ENCODE results near the gene PRDM2.

Gene PRDM2

DNA sequence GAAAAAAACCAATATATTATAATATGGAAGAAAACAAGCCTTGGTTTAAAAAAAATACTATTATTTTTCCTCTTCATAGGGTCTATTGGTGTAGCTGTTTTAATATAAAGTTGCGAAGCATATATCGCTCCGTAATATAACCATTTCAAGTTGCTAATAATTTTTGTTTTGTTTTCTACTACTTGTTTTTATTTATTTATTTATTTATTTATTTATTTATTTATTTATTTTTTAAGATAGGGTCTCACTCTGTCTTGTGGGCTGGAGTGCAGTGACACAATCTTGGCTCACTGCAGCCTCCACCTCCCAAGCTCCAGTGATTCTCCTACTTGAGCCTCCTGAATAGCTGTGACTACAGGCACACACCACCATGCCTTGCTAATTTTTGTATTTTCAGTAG lies 46.4 kb downstream of the PRDM2 start:
- DNase-seq = no peak

GRCh38 chr1:13748610-13749505 lies 48.9 kb downstream of the PRDM2 start:
- DNase-seq = peak; percentile 83

DNA sequence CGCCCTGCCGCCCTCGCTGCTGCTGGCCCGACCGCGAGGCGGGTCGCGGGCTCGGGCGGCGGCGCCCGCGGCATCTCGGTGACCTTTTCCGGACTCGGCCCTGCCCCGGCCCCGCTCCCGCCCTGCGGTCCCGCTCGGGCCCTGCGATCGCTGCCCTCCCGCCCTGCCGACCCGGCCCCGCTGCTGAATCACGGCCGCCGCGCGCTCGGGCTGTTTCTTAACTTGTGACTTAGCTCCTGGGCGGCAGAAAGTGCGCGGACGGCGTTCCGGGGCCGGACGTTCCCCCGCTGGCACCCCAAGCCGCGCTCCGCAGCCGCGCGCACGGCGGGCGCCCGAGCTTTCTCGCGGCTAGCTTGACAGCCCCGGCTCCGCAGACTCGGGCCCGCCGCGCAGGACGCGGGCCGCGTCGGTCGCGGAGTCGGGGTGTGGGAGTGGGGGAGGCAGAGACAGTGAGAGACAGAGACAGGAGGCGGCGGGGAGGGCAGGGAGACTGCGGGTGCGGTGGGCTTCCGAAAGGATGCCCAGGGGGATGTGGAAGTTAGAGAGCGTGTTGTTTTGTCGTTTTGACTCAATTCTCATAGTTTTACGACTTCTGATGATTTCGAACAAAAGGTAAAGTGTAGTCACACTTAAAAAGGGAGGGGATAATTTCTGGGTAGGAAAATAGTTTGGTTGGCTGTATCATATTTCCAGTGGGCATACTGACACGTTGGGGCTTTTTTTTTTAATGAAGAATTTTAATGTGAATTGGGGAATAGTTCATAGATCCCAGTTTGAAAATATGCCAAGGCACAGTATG lies 49.8 kb downstream of the PRDM2 start:
- DNase-seq = no peak

DNA sequence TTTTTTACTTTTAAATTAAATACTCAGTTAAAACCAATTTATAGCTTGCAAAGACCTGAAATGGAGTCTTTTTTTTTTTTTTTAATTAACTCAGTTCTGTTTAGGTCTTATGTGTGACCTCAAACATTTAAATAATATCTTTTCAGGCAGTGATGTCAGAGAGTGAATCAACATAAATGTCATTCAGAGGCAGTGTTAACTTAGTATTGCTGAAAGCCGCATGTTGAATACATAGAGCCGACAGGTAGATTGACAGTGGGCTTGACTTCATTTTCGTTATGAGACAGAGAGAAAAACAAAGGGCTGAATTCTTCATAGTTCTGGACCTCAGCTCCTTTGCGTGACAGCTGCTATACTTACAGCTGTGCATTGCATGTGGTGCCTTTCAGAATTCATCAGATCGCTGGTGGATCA lies 51.5 kb downstream of the PRDM2 start:
- DNase-seq = no peak

DNA sequence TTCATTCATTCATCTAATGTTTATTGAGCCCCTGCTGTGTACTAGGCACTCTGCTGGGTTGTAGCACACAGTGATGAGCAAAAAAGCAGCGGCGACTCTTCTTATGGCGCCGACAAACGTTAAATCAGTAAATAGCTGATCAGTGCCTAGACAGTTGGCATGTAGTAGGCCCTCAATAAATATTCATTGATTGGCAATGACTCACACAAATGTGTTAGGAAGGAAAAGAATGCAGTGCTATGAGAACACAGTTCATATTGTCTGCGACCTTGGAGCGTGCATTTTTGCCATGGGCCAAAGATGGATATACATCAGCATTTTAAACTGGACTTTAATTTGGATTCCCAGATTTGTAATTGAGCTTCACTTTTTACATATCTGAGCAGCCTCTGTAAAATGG lies 52.0 kb downstream of the PRDM2 start:
- DNase-seq = no peak

DNA sequence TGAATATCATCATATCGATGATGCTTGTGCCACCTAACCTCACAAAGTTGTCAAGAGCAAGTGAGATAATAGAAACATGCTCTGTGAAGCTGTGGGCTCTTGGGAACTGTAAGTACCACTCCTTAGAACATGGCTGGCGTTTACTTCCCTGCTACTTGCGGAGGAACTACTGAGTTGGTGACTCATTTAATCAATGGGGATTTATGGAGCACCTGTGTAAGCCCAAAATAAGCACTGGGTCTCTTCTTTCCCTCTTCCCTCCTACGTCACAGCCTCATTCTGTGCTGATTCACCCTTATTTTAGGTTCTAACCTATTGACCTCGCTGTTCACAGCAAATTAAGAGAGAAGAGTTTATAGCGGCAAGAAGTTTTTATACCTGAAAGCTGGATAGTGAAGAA lies 52.9 kb downstream of the PRDM2 start:
- no peak for DNase-seq

- no peak for DNase-seq
Measured at GRCh38 chr1:13753636-13754402, 53.8 kb downstream of the PRDM2 start.

DNA sequence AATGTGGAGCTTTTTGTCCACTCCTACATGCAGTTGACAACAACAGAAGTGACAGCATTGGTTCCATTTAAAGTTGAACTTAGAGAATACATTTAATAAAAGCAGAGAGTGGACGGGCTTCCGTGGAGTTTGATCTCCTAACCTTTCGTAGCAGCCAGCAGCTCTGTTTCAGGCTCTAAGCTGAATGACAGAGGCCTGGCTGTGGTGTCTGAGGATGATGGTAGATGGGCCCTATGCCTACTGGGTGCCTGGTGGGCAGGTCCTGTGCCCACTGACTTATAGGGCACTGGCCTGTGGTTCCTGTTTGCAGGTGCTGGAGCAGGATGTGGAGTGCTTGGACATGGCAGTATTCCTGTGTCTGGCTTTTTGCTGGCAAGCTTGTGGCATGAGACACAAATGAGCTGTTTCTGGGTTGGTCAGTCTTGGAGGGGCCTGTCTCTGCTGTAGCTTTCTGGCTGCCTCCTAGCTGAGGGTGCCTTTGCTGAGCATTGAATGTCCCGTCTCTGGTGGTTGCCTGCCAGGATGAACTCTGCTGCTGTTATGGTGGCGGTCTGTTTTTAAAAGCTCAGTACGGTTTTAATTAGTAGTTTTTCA lies 54.6 kb downstream of the PRDM2 start:
- DNase-seq = no peak

DNA sequence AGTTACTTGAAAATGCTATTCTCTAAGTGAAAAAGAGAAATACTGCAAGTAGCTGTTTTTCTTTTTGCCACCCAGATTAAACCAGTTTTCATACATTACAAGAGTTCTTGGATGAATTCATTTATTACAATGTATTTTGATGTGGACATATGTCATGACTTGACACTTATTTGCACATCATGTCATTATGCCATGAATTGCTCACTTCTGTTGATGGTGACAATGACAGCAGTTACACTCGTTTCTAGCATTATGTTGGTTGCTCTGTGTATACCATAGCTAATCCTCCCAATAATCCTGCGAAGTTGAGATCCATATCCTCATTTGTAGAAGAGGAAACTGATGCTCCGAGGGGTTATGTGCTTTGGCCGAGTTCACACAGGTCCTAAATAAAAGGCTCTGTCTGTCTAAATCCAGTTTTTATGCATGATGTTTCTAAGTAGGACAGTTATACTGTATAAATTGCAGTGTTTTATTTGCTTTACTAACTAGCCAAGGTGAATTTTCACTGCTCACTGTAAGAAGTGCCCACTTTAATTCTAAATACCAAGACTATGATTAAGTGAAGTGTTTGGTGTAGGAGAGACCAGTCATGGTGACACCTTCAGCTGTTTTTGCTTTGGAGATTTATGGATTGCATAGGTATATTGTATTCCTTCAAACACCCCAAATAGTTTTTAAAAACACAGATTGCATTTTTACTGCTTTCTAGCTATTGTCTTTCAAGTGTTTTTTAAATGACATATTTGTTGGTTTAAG lies 56.7 kb downstream of the PRDM2 start:
- DNase-seq = no peak

- DNase-seq = no peak
Measured at GRCh38 chr1:13757693-13758092, 57.7 kb downstream of the PRDM2 start.

GRCh38 chr1:13759072-13759471 lies 59.1 kb downstream of the PRDM2 start:
- DNase-seq = no peak

DNA sequence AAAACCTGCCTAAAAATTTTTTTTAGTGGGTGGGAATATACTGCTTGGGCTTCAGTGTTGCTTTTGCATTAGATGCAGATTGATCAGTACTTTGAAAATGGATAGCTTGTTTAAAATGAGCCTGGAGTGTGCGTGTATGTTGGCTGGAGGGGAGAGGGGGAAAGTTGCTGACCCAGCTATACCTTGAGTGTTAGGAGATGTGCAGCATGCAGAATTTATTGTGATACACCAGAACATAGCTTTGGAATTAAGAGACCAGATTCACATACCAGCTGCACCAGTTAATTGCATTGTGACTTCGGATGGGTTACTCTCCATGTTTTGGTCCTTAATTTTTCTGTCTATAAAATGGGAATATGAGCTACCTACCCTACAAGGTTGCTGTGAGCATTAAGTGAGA lies 60.4 kb downstream of the PRDM2 start:
- no peak for DNase-seq

- DNase-seq = no peak
Measured at GRCh38 chr1:13760921-13761320, 60.9 kb downstream of the PRDM2 start.

DNA sequence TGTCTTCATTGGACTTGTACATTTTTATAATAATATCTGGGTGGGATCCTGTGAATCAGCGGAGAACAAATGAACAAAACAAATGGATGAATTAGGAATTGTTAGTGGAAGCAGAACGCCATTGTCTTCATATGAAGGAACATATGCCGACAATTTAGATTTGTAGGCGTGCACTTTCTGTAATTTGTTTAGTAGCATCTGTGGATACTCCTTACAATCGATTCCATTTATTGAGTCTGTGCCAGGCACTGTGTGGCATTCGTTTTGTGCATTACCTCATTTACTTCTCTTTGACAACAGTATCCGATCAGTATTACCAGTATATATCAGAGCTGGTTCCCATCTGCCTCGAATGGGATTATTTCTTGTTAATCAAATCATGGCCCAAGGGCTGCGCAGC lies 61.9 kb downstream of the PRDM2 start:
- DNase-seq = no peak

DNA sequence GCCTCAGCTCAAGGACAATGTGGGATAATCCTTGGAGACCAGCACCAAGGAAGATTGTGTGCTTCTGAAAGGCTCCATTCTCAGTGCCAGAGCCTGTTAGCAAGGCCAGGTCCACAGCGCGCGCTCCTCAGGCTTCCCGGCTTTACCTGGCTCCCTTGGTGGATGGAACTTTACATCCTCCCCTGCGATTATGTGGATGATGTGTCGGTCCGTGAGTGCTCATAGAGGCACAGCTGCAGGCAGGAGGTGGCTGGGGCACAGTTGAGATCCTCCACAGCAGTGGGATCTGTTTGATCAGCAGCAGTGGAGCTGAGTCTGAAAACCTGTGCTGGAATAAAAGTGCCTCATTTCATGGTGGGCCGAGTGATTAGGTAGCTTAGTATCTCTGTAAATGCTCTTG lies 62.7 kb downstream of the PRDM2 start:
- DNase-seq = no peak

DNA sequence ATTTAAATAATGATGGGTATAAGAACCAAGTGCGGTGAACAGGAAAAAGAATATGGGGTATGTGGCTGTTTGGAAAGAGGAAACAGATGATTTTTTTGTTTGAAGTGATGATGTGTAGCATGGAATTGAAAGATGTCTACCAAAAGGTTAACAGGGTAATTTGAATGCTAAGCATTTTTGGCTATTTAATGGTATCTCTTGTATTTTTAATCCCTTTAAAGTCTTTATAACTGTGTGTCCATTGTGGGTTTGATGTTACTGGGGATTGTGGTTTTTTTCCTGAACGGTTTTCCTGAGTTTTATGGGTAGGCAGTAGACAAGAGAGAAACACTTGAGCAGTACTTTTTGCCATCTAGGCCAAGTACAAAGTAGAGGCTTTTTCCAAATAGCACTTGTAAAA lies 63.2 kb downstream of the PRDM2 start:
- DNase-seq = no peak

DNA sequence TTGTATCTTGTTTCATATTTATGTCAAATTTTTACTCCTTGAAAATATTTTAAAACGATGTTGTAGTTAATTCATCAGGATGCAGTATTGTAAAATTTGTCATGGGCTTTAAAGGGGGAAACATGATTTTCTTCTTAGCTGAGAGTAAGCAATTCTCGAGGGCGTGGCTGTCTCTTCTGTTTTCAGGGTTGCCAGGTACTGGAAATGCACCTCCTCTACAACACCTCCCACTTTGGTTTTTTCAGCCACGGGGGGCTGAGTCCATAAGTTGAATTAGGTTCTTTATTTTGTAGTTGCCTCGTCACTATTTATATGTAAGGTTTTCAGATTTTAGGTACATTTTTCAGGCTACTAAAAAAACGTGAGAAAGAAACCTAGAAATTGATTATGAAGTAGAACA lies 64.0 kb downstream of the PRDM2 start:
- DNase-seq = no peak

- no peak for DNase-seq
Measured at GRCh38 chr1:13764588-13765332, 64.8 kb downstream of the PRDM2 start.

GRCh38 chr1:13766592-13767564 lies 66.9 kb downstream of the PRDM2 start:
- DNase-seq = no peak

- no peak for DNase-seq
Measured at GRCh38 chr1:13769212-13769611, 69.2 kb downstream of the PRDM2 start.
